HG02623 (cell line): ENCODE measurements around the gene THAP3.

Experiments
- ATAC-seq: cut with Tn5 transposase; IDR thresholded peaks from one replicate; pipeline ENCODE4 v1.9.1; 2021; ENCODE audit warnings: moderate library complexity; ENCODE audit not compliant: unreplicated experiment

Gene THAP3

DNA sequence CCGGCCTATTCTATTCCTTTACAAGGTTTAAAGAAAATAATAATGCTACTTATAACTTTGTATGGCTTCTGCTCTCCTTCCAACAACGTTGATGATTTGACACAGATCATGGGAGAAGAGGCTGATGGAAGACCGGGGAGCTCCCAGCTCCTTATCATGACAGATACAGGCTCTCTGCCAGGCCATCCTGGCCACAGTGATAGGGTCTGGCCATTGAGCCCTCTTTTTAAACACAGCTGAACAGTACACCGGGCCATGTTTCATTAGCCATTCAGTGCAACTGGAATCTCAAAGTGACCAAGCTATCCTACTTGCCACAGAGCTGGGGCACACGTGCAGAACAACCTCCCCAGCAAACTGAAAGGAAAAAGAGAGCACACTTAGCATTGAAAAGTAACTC lies 42.0 kb downstream of the THAP3 start:
- no peak for ATAC-seq

DNA sequence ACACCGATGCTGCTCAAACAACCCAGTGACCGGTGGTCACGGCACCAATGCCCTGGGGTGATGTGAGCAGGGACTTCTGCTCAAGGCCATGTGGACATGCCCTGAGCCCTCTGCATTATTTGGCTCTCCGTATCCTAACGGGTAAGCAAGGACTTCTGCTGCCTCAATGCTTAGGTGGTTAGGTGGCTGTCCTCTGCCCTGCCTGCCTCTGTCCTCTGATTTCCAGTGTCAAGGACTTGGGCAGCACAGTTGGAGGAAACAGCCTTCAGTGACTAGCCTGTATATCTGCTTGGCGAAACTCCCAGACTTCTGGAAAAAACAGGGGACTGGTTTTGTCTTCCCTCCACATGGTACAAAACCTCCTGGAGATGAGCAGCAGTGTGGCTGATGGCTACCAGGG lies 42.5 kb downstream of the THAP3 start:
- no peak for ATAC-seq

DNA sequence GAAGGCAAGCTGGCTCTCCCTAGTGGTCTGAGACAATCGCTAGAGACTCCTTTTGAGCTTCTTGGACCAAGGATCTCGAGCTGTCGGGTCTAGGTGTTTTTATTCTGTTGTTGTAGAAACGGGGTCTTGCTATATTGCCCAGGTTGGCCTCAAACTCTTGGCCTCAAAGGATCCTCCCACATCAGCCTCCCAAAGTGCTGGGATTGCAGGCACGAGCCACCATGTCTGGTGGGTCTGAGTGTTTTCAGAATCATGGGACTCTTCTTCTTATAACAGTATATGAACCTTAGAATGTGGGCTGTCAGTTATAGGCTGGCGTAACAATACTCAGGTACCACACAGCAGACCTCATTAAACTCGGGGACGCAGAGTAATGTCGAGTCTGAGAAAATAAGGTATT lies 43.8 kb downstream of the THAP3 start:
- no peak for ATAC-seq

DNA sequence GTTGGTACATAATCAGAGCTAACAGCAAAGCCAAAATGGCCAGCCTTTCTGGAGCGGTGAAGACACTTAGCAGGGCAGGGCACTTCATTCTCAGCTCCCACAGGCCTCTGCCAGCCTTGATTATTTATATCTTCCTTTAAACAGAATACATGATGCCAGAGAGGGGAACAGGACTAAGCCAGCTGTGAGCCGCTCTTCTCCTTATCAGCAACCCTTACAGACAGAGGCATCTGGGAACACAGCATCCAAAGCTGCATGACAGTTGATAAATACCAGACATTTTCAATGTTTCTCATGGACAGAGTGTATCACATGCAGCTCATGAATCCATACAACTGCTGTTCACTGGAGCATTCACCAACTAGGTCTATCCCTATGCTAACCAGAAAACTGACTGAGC lies 47.9 kb downstream of the THAP3 start:
- no peak for ATAC-seq

DNA sequence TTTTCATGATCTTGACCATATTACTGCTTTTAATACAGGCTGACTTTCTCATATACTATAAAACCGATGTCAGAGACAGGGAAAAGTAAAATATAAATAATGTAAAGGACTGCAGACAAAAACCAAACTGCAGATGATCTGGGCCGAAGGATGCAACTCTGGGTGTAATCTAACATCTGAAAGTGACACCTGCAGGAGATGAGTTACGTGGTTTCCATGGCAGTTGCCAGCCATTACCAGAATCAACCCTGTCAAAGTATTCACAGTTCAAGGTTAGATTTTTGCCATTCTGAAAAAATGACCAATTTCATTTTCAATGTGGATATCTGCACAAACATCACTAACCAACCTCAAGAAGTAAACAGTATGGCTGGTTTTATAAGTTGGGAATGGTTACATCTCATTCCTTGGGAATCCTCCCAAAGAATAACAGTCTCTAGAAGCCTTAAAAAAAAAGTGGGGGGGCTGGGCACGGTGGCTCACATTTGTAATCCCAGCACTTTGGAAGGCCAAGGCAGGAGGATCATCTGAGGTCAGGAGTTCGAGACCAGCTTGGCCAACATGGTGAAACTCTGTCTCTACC lies 49.2 kb downstream of the THAP3 start:
- ATAC-seq: no peak

DNA sequence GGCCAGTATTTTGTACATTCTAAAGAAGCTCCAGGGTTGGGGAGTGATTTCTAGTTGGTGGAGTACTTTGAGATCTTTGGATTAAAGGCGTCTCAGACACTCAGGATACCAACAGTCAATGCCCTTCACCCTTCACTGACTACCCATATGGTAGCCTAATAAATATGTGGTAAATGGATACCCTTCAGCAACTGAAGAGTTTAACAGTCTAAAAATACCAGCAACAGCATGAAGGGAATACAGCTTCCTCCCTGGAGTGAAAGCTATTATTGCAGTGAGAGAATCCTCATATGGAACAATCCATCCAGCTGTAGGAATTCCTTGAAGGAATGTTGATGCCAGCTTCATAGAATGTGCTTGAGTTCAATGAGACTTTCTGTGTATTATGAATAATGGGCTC lies 50.1 kb downstream of the THAP3 start:
- ATAC-seq: no peak

DNA sequence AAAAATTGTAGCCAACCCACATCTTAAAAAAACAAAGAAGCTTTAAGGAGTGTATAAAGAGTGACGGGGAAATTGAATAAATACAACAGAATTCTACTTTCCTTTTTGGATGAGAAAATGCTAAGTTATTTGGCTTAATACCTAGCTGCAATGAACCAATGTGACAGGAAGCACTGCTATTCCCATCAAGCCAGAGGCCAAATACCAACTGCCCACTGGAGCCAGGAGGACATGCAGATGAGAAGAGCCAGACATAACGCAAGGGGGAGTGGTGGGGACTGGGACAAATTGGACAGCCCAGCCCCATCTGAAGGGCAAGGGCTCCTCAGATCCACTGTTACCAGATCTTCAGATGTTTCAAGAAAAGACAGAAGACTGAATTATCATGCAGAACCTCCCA lies 51.3 kb downstream of the THAP3 start:
- no peak for ATAC-seq
